Fibroblast of skin of right quadriceps (primary cell): ENCODE results near the gene EPS8L3.
A peak's percentile ranks its signal among the peaks of the same experiment; 100 is the strongest.

Source experiments
- DNase-seq: peaks from one replicate; pipeline ENCODE4 v3.0.0-alpha.2; 2013

The EPS8L3 gene

DNA sequence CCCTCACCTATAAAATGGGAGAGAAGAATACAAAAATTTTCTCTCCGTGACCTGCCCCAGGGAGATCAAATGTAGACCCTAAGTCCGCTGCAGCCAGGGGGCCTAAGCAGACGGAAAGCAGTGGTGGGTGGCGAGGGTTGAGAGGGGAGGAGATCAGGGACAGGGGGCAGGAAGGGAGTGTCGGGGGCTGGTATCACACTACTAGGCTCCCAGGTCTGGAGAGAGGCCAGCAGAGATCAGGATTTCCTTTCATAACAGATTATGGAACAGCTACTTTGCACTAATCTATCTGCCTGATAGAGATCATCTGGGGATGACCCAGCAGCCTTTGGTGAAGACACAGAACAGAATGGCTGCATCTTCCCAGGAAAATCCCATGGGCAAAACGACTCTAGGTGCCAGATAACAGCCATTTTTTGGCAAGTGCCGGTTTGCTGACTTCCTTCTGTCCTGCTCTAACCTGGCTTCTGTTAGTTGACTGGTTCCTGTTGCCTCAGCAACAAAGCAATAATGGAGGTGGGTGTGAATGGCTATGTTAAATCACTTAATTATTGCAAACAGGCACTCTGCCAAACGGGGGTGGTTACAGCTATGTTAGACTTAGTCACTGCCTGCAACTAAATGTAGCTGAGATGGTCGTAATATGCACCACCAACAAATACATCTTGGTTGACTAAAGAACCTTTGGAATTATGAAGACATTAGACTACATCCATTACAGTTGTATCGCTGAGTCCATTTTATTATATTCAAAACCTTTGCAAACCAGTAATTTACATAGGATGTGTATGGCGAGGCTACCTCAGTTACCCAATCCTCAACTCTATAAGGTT lies 30.0 kb upstream of the EPS8L3 start:
- peak; percentile 97 for DNase-seq

DNA sequence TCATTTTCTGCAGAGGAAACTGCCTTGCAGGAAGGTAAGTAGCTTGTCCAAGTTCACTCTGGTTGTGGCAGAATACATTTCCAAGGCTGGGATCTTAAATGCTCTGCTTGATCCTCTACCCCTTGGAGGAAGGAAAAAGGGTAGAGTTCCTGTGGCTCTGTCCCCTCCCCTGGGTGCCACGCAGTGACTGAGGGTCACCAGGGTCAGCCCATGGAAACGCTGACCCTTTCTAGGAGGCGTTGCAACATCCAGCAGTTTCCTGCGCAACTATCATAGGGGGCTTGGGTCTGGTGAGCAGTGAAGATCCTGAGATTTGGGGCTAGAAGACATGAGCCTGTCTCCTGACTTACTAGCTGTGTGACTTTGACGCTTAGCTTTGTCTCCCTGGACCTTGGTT lies 29.4 kb upstream of the EPS8L3 start:
- no peak for DNase-seq

DNA sequence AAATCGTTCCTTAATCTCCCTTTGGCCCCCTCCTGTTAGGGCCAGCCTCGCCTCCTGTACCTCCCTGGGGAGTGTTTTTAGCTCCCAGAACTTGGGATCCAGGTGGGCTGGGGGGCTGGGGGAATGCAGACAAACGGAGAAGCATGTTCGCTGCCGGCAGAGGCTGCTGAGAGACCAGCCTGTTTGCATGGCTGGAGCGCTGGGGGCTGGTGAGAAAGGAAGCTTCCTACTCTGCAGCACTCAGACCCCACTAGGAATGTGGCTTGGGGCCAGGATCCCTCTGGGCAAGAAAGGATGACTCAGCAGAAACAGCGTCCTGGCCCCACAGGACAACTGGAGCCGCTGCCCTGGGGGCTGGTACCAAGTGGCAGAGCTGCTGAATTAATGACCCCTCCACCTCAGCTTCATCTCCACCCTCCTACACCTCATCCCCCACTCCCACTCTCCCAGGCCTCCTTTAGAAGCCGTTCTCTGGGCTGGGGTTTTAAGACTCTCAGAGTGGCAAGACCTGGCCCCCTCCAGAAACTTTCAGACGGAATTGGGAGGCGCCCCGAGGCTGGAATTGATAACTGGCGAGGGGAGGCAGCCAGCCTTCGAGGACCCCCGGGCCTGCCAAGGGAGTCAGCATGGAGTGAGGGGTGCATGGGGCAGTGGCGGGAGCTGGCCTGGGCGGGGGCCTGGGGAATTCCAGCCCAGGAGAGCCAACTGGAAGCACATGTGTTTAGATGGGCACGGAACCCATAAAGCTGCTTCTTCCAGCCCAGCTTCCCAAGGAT lies 28.5 kb upstream of the EPS8L3 start:
- peak; percentile 97 for DNase-seq

DNA sequence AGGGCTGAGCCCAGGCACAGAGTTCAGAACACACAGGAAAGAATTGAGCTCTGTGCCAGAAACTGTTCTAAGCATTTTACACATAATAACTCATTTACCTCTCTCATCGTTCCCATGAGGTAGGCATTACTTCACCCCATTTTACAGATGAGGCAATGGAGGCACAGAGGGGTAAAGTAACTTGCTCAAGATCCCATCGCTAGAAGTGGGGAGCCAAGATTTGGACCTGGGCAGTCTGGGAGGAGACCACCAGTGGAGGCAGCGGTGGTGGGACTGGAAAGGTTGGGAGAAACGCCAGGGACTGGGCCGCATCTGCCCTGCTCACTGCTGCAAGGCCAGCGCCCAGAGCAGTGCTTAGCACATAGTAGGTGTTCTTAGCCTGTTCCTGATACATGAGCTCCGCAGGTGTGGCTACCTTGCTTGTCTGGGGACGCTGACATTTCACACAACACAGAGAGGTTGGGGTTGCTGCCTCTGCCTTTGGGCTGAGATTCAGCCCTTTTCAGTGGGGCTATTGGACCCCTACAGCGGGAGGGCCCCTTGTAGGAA lies 27.8 kb upstream of the EPS8L3 start:
- no peak for DNase-seq

GRCh38 chr1:109790735-109791494 lies 27.2 kb upstream of the EPS8L3 start:
- DNase-seq, result peak; percentile 59

- DNase-seq, result no peak
These were observed 26.6 kb upstream of the EPS8L3 start for GRCh38 chr1:109790329-109790728.

DNA sequence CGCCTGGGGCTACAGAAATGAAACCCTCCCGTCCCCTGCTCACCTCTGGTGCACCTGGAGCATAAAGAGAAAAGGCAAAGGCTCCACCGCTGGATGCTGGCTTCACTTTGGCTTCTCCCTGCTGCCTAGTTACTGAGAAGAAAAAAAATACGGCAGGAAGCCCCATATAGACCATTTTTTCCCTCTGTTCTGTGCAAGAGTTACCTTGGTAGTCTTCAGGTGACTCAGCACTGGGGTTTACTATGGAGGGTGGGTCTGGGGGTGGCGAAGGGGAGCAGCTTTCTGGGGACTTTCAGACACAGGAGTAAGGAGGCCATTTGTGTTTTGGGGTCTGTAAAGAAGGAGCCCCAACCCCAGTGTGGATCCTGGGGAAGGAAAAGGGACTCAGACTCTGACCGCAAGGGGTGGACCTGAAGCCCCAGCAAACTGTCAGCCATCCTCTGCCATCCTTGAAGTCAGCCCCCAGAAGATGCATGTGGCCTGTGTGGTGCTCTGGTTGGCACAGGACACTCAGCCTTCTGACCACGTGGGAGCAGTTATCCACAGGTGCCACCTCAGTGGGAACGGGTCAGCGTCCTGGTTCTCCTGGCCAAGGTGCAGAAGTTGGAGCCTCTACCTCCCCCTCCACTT lies 25.9 kb upstream of the EPS8L3 start:
- DNase-seq, result no peak

DNA sequence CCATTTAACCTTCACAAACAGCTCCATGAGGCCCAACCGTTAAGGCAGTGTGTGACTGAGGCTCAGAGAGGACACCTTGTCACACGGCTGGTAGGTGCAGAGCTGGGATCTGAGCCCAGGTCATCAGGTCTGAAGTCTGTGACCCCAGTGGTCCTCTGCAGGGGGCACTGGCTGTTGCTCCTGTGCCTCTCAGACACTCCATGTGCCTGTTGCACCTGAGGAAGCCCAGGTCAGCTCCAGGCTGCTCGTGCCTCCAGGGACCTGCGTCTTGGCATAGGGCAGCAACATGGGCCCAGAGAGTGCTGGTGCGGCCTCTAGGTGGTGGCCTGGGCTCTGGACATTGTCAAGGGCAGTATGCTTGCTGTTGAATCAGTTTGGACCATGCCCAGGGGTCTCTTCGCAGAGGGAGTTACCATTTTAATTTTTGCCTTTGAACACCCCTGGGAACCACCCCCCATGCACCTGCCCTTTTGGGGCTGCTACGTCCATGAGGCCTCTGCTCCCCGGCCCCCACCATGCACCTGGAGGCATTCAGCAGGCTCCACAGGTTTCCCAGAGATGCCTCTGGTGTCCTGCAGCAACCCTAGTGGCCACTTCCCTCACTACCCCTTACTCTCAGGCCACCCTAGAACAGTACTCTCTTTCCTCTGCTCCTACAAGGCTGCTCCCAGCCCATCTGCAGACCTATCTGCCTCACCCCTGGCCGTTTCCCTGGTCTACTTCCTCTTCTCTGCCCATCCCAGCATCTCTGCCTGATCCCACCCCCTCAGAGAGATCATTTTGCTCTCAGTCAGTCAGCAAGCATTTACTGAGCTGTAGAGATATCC lies 25.2 kb upstream of the EPS8L3 start:
- no peak for DNase-seq

DNA sequence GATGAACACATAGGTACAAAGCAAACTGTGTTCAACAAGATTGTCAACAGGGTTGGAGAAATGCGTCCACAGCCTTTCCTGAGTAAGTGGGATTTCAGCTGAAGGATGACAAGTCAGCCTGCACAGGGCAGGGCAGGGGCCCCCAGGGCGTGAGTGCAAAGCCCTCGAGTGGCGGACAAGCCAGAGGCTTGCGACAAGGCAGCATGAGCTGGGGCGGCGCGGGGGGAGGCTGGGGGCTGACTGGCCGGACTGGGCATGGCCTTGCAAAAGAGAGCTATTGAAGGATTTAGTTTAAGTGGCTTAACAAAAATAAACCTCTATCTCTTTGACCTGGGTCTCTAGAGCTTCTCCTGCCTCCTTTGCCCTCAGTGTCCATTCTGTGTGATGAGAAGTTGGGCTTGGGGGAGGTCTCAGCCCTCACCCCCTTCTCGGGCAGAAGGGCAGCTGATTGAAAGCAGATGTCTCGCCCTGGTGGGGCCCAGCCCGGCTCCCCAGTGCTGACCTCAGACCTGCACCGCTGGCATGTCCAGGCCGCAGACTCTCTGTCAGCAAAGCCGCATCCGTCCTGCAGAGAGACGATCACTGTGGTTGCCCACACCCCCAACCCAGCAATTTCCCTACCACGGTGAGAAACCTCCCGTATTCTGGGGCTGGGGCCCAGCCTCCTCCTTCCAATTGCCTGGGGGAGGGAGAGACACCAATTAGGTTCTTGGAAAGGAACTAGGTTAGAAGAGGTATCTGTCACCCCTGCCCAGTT lies 24.3 kb upstream of the EPS8L3 start:
- no peak for DNase-seq

GRCh38 chr1:109787211-109787844 lies 23.6 kb upstream of the EPS8L3 start:
- DNase-seq, result peak; percentile 38

GRCh38 chr1:109786531-109787021 lies 22.9 kb upstream of the EPS8L3 start:
- no peak for DNase-seq

DNA sequence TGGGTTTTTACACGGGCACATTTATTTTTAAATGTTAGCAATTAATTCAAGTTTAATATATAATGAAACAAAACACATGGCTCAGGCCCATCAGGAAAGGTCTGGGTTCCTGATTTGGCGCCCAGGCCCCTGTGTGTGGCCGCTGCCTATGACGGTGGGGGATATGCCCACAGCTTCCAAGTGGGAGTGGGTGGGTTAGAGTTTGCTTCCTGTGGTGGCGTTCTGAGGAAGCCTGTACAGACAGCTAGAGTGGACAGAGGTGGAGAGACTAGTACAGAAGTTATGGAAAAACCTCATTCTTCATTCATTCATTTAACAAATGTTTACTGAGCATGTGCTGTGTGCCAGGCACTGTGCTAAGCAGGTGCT lies 22.4 kb upstream of the EPS8L3 start:
- DNase-seq, result no peak

GRCh38 chr1:109785446-109786111 lies 21.9 kb upstream of the EPS8L3 start:
- DNase-seq, result no peak

DNA sequence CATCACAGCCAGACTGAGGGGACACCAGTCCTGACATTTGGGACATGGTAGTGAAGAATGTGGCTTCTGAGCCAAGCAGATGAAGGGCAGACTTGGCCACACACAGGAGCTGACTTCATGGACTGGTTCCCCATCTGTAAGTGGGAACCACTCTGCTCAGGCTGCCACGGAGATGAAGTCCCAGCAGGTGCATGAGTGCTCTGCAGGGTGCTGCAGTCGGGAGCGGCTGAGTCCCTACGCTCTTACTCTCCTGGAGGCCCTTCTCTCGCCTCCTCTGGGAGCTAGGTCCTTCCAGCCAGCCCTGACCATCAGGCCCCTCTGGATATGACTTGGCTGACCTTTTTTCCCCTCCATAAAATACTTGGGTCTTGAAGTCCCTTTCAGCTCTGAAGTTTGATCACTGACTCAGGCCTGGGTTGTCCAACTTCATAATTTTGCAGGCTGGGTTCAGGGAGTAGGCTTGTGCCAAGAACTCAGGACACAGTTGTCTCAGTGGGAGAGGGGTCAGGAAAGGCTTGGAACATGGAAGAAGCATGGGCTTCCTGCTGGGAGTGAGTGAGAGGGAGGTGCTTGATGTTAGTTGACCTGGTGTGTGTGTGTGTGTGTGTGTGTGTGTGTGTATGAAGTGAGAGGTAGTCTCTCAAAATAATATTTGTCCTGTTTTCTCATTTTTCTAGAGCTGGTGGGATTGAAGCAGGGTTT lies 21.0 kb upstream of the EPS8L3 start:
- DNase-seq, result no peak

GRCh38 chr1:109783436-109783835 lies 19.7 kb upstream of the EPS8L3 start:
- peak; percentile 58 for DNase-seq

- DNase-seq, result no peak
These were observed 19.2 kb upstream of the EPS8L3 start for GRCh38 chr1:109782927-109783326.

DNA sequence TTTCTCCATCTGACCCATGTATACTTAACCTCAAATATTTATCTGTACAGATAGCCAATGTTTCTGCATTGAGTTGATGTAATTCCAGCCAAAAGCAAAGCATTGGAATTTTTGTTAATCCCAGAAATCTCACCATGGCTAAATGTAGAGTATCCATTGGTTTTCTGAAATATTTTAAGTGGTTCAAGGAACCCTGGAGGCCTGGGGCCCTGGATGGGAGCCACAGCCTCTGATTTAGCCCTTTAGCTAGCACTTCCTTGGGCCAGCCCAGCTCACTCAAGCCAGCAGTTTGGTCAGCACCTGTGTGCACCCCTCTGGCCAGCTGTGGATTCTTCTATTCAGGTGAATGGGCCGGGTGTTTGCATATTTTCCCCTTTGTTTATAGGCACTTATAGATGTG lies 18.8 kb upstream of the EPS8L3 start:
- DNase-seq, result peak; percentile 62

DNA sequence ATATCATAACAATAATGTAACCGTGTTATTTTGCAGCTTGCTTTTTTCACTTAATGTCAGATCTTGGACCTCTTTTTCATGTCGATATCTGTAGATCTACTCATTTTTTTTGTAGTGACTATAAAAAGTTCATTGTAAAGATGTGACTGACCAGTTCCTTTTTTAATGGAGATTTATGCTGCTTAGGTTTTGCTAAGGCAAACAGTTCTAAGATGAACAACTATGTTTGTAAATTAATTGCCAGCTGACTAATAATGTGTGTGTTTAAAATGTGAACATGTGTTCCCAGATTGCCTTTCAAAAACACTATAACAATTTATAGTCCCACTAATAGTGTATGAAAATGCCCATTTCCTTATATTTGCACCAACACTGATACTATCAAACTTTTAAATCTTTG lies 18.1 kb upstream of the EPS8L3 start:
- DNase-seq, result no peak

- no peak for DNase-seq
These were observed 17.3 kb upstream of the EPS8L3 start for GRCh38 chr1:109780982-109781381.
